GM06990 (cell line): ENCODE data around the gene PZP.

ENCODE experiments used
- DNase-seq: peaks from one replicate; pipeline ENCODE4 v3.0.0-alpha.2; 2011; ENCODE audit not compliant: insufficient read length; ENCODE audit errors: extremely low read depth
- H3K27me3 ChIP-seq: replicated peaks from 2 replicates; pipeline ENCODE4 v1.6.0; 2011; ENCODE audit warnings: low read length; ENCODE audit not compliant: control insufficient read depth, insufficient read depth
- H3K36me3 ChIP-seq: 2 replicates; pipeline ENCODE4 v1.5.1; 2011; ENCODE audit warnings: low read length; ENCODE audit not compliant: control insufficient read depth, insufficient read depth
- H3K4me3 ChIP-seq: replicated peaks from 2 replicates; pipeline ENCODE4 v1.5.1; 2011; ENCODE audit warnings: low read depth, mild to moderate bottlenecking, control low read depth, low read length
- TF ChIP-seq, protein P1 (sequence below): IDR thresholded peaks from 2 replicates; pipeline ENCODE4 v1.5.1; 2011; ENCODE audit warnings: low read length, control low read depth, mild to moderate bottlenecking, inconsistent platforms; ENCODE audit not compliant: insufficient read depth, poor library complexity, severe bottlenecking

The PZP gene

DNA sequence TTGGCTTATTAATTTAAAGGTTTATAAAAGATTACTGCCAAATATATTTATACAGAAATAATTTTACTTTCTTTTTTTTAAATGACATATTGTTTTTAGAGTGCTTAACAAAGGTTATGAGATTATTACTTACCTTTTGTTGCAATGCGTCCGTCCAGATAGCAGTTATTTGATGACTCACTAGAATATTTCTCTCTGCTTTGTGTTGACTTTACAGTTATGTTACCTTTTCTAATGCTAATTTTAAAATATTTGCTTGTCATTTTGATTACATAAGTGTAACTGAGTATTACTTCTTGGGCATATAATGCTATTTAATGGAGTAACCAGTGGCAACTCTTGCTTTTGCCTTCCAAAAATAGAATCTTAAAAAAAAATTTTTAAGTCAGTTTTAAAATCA lies 6.3 kb upstream of the PZP start:
- TF ChIP-seq, protein P1, sequence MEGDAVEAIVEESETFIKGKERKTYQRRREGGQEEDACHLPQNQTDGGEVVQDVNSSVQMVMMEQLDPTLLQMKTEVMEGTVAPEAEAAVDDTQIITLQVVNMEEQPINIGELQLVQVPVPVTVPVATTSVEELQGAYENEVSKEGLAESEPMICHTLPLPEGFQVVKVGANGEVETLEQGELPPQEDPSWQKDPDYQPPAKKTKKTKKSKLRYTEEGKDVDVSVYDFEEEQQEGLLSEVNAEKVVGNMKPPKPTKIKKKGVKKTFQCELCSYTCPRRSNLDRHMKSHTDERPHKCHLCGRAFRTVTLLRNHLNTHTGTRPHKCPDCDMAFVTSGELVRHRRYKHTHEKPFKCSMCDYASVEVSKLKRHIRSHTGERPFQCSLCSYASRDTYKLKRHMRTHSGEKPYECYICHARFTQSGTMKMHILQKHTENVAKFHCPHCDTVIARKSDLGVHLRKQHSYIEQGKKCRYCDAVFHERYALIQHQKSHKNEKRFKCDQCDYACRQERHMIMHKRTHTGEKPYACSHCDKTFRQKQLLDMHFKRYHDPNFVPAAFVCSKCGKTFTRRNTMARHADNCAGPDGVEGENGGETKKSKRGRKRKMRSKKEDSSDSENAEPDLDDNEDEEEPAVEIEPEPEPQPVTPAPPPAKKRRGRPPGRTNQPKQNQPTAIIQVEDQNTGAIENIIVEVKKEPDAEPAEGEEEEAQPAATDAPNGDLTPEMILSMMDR, result no peak
- H3K27me3 ChIP-seq, result no peaks in the 10 kb centered on the region
- no peak for DNase-seq
- no peak overlapping the region for H3K4me3 ChIP-seq
- no peaks in the 10 kb centered on the region for H3K36me3 ChIP-seq

DNA sequence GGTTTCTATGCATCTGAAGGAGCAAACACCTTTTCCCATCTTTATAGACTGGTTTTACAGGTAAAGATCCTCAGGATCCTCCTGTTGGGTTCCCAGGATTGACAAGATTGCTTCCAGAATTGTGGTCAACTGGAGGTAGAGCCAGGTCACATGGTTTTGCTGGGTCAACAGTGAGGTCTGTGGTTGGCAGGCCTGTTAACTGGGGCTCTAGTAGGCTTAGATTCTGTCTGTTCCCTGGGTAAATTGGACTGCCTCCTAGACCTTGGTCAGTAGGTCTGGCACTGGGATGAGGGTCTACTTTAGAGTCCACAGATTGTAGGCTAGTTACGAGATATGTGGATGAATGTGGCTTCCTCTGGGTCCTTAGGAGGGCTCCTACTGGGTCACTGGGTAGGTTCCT lies 3.5 kb upstream of the PZP start:
- TF ChIP-seq, protein P1, result no peak
- no peak overlapping the region for H3K4me3 ChIP-seq
- no peaks in the 10 kb centered on the region for H3K36me3 ChIP-seq
- no peaks in the 10 kb centered on the region for H3K27me3 ChIP-seq
- DNase-seq, result no peak

DNA sequence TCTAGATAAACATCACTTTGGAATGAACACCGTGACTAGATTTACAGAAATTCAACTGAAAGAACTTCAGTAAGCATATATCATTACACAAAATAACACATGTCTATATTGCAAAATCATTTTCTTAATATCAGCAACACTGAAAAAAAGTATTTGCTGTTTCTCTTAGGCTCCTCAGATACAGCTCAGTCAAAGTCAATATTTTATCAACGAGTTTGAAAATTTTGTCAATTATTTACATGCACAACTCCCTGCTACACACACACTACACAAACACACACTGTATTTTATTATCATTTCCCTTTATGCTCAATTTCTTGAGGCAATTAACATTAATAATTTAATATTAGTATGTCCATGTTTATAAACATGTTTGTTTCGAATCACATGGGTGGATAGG lies 3.8 kb downstream of the PZP start:
- Histone ChIP-seq H3K36me3 (no peaks in the 10 kb centered on the region), H3K27me3 (no peaks in the 10 kb centered on the region; the same call in 1 of the 2 replicates), H3K4me3 (no peak overlapping the region)
- TF ChIP-seq, protein P1, result no peak
- no peak for DNase-seq

DNA sequence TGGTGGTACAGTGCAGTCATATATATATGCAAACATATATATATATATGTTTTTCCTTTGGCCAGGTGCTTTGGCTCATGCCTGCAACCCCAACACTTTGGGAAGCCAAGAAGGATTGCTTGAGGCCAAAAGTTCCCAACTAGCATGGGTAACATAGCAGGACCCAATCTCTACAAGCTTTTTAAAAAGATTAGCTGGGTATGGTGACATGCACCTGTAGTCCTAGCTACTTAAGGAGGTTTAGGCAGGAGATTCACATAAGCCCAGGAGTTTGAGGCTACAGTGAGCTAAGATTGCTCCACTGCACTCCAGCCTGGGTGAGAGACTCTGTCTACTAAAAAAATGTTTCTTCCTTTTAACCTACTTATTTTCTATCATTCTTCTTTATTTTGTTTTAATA lies 10.2 kb downstream of the PZP start:
- TF ChIP-seq, protein P1, result no peak
- DNase-seq, result no peak
- H3K36me3 ChIP-seq, result no peaks in the 10 kb centered on the region
- no peaks in the 10 kb centered on the region for H3K27me3 ChIP-seq
- no peak overlapping the region for H3K4me3 ChIP-seq

DNA sequence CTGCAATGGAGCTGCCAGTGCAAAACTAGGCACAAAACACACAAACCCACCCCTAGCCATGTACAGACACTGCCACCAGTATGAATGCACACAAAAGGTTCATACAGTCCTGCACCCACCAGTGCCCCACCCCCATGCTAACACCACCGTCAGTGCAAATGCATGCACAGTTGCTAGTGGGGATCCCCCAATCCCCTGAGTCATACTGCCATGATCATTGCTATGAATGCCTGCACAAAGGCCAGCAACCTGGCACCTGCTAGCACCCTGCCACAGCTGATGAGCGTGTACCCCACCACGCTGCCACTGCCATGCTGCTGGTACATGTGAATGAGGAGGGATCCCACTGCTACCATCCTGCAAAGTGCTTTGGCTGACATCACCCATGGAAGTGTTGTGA lies 23.9 kb downstream of the PZP start:
- TF ChIP-seq, protein P1, result no peak
- Histone ChIP-seq H3K36me3 (no peaks in the 10 kb centered on the region), H3K27me3 (no peaks in the 10 kb centered on the region), H3K4me3 (no peak overlapping the region)
- DNase-seq, result no peak

DNA sequence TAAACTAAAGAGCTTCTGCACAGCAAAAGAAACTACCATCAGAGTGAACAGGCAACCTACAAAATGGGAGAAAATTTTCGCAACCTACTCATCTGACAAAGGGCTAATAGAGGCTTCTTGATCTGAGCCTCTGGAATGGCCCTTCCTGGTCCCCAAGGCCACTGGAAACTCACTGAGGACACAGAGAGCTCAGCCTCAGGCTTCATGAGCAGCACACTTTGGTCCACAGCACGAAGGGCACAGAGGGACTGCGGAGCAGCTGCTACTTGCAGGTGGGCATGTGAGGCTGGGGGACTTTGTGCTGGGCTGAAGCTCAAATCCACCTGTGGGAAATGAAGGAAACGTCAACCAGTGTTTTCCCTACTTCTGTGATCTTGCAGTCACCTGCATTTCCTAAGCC lies 27.4 kb downstream of the PZP start:
- TF ChIP-seq, protein P1, result no peak
- Histone ChIP-seq H3K36me3 (no peaks in the 10 kb centered on the region), H3K4me3 (no peak overlapping the region), H3K27me3 (no peaks in the 10 kb centered on the region)
- no peak for DNase-seq
